ENCODE data around the gene AQP3.
A peak's percentile ranks its signal among the peaks of the same experiment; 100 is the strongest.

AQP3 gene

GRCh38 chr9:33472171-33472880, 24.9 kb upstream of the AQP3 start:
- H3K27ac ChIP-seq (ENCODE audit: low read depth, low read length) = peak overlapping the region; percentile 8
- H3K9ac ChIP-seq (ENCODE audit: low read depth, low read length) = no peak overlapping the region
- no peaks in the 10 kb centered on the region for H3K27me3 ChIP-seq (ENCODE audit: control insufficient read depth, insufficient read depth, low read length)
- peaks cover 47% of the 10 kb centered on the region for H3K36me3 ChIP-seq (ENCODE audit: control insufficient read depth, insufficient read depth, low read length)
- H3K9me3 ChIP-seq (ENCODE audit: control insufficient read depth, insufficient read depth, low read length) = no peaks in the 10 kb centered on the region
- 0 out of 2 replicates have a peak, but pooled peaks cover 2% of the 10 kb centered on the region for H3K4me1 ChIP-seq (ENCODE audit: control insufficient read depth, insufficient read depth, low read length)
- peak overlapping the region; percentile 92 for H3K4me3 ChIP-seq (ENCODE audit: low read depth, low read length)

GRCh38 chr9:33471361-33471760, 24.0 kb upstream of the AQP3 start:
- peaks cover 56% of the 10 kb centered on the region for H3K36me3 ChIP-seq (ENCODE audit: control insufficient read depth, insufficient read depth, low read length)
- no peak overlapping the region for H3K27ac ChIP-seq (ENCODE audit: low read depth, low read length)
- no peaks in the 10 kb centered on the region for H3K27me3 ChIP-seq (ENCODE audit: control insufficient read depth, insufficient read depth, low read length)
- 0 out of 2 replicates have a peak, but pooled peaks cover 2% of the 10 kb centered on the region for H3K4me1 ChIP-seq (ENCODE audit: control insufficient read depth, insufficient read depth, low read length)
- H3K4me3 ChIP-seq (ENCODE audit: low read depth, low read length) = no peak overlapping the region
- H3K9ac ChIP-seq (ENCODE audit: low read depth, low read length) = no peak overlapping the region
- no peaks in the 10 kb centered on the region for H3K9me3 ChIP-seq (ENCODE audit: control insufficient read depth, insufficient read depth, low read length)

GRCh38 chr9:33469891-33470290, 22.5 kb upstream of the AQP3 start:
- H3K36me3 ChIP-seq (ENCODE audit: control insufficient read depth, insufficient read depth, low read length) = peaks cover 71% of the 10 kb centered on the region
- H3K4me1 ChIP-seq (ENCODE audit: control insufficient read depth, insufficient read depth, low read length) = 0 out of 2 replicates have a peak, but pooled peaks cover 2% of the 10 kb centered on the region
- no peak overlapping the region for H3K4me3 ChIP-seq (ENCODE audit: low read depth, low read length)
- no peak overlapping the region for H3K27ac ChIP-seq (ENCODE audit: low read depth, low read length)
- no peak overlapping the region for H3K9ac ChIP-seq (ENCODE audit: low read depth, low read length)
- no peaks in the 10 kb centered on the region for H3K9me3 ChIP-seq (ENCODE audit: control insufficient read depth, insufficient read depth, low read length)
- H3K27me3 ChIP-seq (ENCODE audit: control insufficient read depth, insufficient read depth, low read length) = no peaks in the 10 kb centered on the region

- H3K4me3 ChIP-seq (ENCODE audit: low read depth, low read length) = no peak overlapping the region
- peaks cover 80% of the 10 kb centered on the region for H3K36me3 ChIP-seq (ENCODE audit: control insufficient read depth, insufficient read depth, low read length)
- H3K27me3 ChIP-seq (ENCODE audit: control insufficient read depth, insufficient read depth, low read length) = no peaks in the 10 kb centered on the region
- 0 out of 2 replicates have a peak, but pooled peaks cover 2% of the 10 kb centered on the region for H3K4me1 ChIP-seq (ENCODE audit: control insufficient read depth, insufficient read depth, low read length)
- no peak overlapping the region for H3K9ac ChIP-seq (ENCODE audit: low read depth, low read length)
- H3K9me3 ChIP-seq (ENCODE audit: control insufficient read depth, insufficient read depth, low read length) = no peaks in the 10 kb centered on the region
- H3K27ac ChIP-seq (ENCODE audit: low read depth, low read length) = no peak overlapping the region
Observed at GRCh38 chr9:33468797-33469621, 21.6 kb upstream of the AQP3 start.

- Histone ChIP-seq H3K9me3 (ENCODE audit: control insufficient read depth, insufficient read depth, low read length) (no peaks in the 10 kb centered on the region), H3K27ac (ENCODE audit: low read depth, low read length) (no peak overlapping the region), H3K4me1 (ENCODE audit: control insufficient read depth, insufficient read depth, low read length) (0 out of 2 replicates have a peak, but pooled peaks cover 2% of the 10 kb centered on the region), H3K4me3 (ENCODE audit: low read depth, low read length) (no peak overlapping the region), H3K36me3 (ENCODE audit: control insufficient read depth, insufficient read depth, low read length) (peaks cover 87% of the 10 kb centered on the region), H3K9ac (ENCODE audit: low read depth, low read length) (no peak overlapping the region), H3K27me3 (ENCODE audit: control insufficient read depth, insufficient read depth, low read length) (no peaks in the 10 kb centered on the region)
Observed at GRCh38 chr9:33468215-33468730, 20.9 kb upstream of the AQP3 start.

- Histone ChIP-seq H3K4me3 (ENCODE audit: low read depth, low read length) (no peak overlapping the region), H3K9ac (ENCODE audit: low read depth, low read length) (no peak overlapping the region), H3K4me1 (ENCODE audit: control insufficient read depth, insufficient read depth, low read length) (0 out of 2 replicates have a peak, but pooled peaks cover 2% of the 10 kb centered on the region), H3K27ac (ENCODE audit: low read depth, low read length) (no peak overlapping the region), H3K9me3 (ENCODE audit: control insufficient read depth, insufficient read depth, low read length) (no peaks in the 10 kb centered on the region), H3K27me3 (ENCODE audit: control insufficient read depth, insufficient read depth, low read length) (no peaks in the 10 kb centered on the region), H3K36me3 (ENCODE audit: control insufficient read depth, insufficient read depth, low read length) (peaks cover 95% of the 10 kb centered on the region)
Observed at GRCh38 chr9:33467526-33467925, 20.1 kb upstream of the AQP3 start.

- H3K9me3 ChIP-seq (ENCODE audit: control insufficient read depth, insufficient read depth, low read length) = no peaks in the 10 kb centered on the region
- no peaks in the 10 kb centered on the region for H3K27me3 ChIP-seq (ENCODE audit: control insufficient read depth, insufficient read depth, low read length)
- H3K36me3 ChIP-seq (ENCODE audit: control insufficient read depth, insufficient read depth, low read length) = peaks cover 96% of the 10 kb centered on the region
- H3K9ac ChIP-seq (ENCODE audit: low read depth, low read length) = no peak overlapping the region
- no peak overlapping the region for H3K27ac ChIP-seq (ENCODE audit: low read depth, low read length)
- no peaks in the 10 kb centered on the region for H3K4me1 ChIP-seq (ENCODE audit: control insufficient read depth, insufficient read depth, low read length)
- H3K4me3 ChIP-seq (ENCODE audit: low read depth, low read length) = no peak overlapping the region
Observed at GRCh38 chr9:33466565-33467495, 19.4 kb upstream of the AQP3 start.

- H3K4me1 ChIP-seq (ENCODE audit: control insufficient read depth, insufficient read depth, low read length) = no peaks in the 10 kb centered on the region
- H3K9ac ChIP-seq (ENCODE audit: low read depth, low read length) = no peak overlapping the region
- H3K9me3 ChIP-seq (ENCODE audit: control insufficient read depth, insufficient read depth, low read length) = no peaks in the 10 kb centered on the region
- H3K27ac ChIP-seq (ENCODE audit: low read depth, low read length) = no peak overlapping the region
- peaks cover 96% of the 10 kb centered on the region for H3K36me3 ChIP-seq (ENCODE audit: control insufficient read depth, insufficient read depth, low read length)
- no peaks in the 10 kb centered on the region for H3K27me3 ChIP-seq (ENCODE audit: control insufficient read depth, insufficient read depth, low read length)
- no peak overlapping the region for H3K4me3 ChIP-seq (ENCODE audit: low read depth, low read length)
Observed at GRCh38 chr9:33465596-33466564, 18.5 kb upstream of the AQP3 start.

GRCh38 chr9:33465096-33465495, 17.7 kb upstream of the AQP3 start:
- Histone ChIP-seq H3K4me1 (ENCODE audit: control insufficient read depth, insufficient read depth, low read length) (no peaks in the 10 kb centered on the region), H3K36me3 (ENCODE audit: control insufficient read depth, insufficient read depth, low read length) (peaks cover 100% of the 10 kb centered on the region), H3K27me3 (ENCODE audit: control insufficient read depth, insufficient read depth, low read length) (no peaks in the 10 kb centered on the region), H3K4me3 (ENCODE audit: low read depth, low read length) (no peak overlapping the region), H3K9me3 (ENCODE audit: control insufficient read depth, insufficient read depth, low read length) (no peaks in the 10 kb centered on the region), H3K27ac (ENCODE audit: low read depth, low read length) (no peak overlapping the region), H3K9ac (ENCODE audit: low read depth, low read length) (no peak overlapping the region)
